Uterus (tissue), 4 donors: ENCODE results near the gene LIMS3. TPM values are rescaled to one million over a fixed set of nuclear protein-coding genes. Genes with fewer than 3 reads are reported as not detected.
"Not testable (repeated sequence)": the region's sequence is repeated elsewhere in the genome, so short reads cannot be mapped to it uniquely, and the experiment has no call there.

Experiments
- DNase-seq, 2 donors: peaks; one replicate each; pipeline ENCODE4 v3.0.0-alpha.2; 2019 to 2020
- H3K27ac ChIP-seq, 2 donors: fragments of 200-600 bp; sonication (generic); 1 replicate in 1 of 2; 2 replicates in 1 of 2; pipeline ENCODE4 v1.5.1; 2016 to 2018
- H3K27me3 ChIP-seq, 2 donors: fragments of 200-600 bp; sonication (generic); one replicate each; pipeline ENCODE4 v1.5.1; 2018 to 2019; ENCODE audit warnings: control low read depth in 1 of 2
- H3K36me3 ChIP-seq, 2 donors: fragments of 200-600 bp; sonication (generic); one replicate each; pipeline ENCODE4 v1.5.1; 2019; ENCODE audit warnings: control low read depth in 1 of 2
- H3K4me1 ChIP-seq, 2 donors: fragments of 200-600 bp; sonication (generic); one replicate each; pipeline ENCODE4 v1.5.1; 2018 to 2019; ENCODE audit warnings: control low read depth in 1 of 2
- H3K4me3 ChIP-seq, 2 donors: fragments of 200-600 bp; sonication (generic); 1 replicate in 1 of 2; 2 replicates in 1 of 2; pipeline ENCODE4 v1.5.1; 2018 to 2019; ENCODE audit warnings: mild to moderate bottlenecking in 1 of 2
- H3K9me3 ChIP-seq, 2 donors: fragments of 200-600 bp; sonication (generic); one replicate each; pipeline ENCODE4 v1.5.1; 2019; ENCODE audit warnings: control low read depth in 1 of 2
- intact Hi-C: fragments of 100-400 bp; cut with DNase I; formaldehyde crosslinking; loops from one replicate; pipeline ENCODE4 v1.15.1; 2023; ENCODE audit warnings: low total_unique reads
- total RNA-seq, 4 donors: library from RNA; depleted of rRNA in 3 of 4; stranded (reverse); fragments of >200 nt in 3 of 4; gene quantifications; one replicate each; pipeline versions ENCODE4 v1.1.0 to v1.2.4, GENCODE V29; 2014 to 2023
- donor health status: DM: yes; HTN: yes; CAD: no.

Gene LIMS3
- total RNA-seq: 10 to 100 TPM in 1 of 4 donors, 1 to 10 TPM in 1, not detected in 2; 6.6 to 32.8 TPM

DNA sequence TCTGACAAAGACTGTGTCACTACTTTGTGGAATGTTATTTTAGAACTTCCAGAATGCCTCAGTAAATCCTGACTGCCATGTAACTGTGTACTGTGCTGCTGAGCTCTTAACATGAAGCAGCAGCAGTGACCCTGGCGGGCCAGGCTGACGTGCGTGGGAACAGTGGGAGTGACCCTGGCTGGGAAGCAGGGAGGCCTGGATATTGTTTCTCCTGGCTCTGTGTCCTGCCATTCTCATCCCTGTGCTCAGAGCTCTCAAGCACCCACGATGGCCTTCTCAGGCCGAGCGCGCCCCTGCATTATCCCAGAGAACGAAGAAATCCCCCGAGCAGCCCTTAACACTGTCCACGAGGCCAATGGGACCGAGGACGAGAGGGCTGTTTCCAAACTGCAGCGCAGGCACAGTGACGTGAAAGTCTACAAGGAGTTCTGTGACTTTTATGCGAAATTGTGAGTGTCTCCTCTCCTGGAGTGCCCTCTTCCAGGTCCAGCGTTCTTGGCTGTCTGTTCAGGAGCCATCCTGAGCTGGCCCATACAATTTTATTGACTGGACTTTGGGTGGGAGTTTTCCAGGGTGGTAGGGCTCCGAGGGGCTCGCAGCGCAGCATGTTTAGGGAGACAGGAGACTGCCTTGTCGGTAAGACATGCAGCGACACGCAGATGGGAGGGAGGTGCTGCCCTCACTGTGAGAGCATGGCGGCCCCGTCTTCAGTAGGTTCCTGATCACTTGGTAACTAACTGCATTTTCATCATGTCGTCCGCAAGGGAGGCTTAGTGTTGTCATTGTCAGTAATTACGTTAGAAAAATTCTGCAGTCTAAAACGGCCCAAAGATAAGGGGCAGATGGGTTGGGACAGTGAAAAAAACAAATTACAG is at the start of gene LIMS3:
Gene LIMS3, plus strand, starts transcription at position 227 of the 875 bp plus-strand sequence. Its CDS starts 41 bp downstream, at position 268.
- H3K4me3 ChIP-seq, DNase-seq, H3K9me3 ChIP-seq, H3K36me3 ChIP-seq, intact Hi-C loops, H3K27ac ChIP-seq, H3K4me1 ChIP-seq, H3K27me3 ChIP-seq: not testable (repeated sequence)

- H3K4me1 ChIP-seq, DNase-seq, H3K27me3 ChIP-seq, H3K4me3 ChIP-seq, H3K9me3 ChIP-seq, H3K36me3 ChIP-seq, intact Hi-C loops, H3K27ac ChIP-seq: not testable (repeated sequence)
Observed at GRCh38 chr2:109871129-109871751, 27.2 kb upstream of the LIMS3 start.

- H3K27ac ChIP-seq, intact Hi-C loops, H3K9me3 ChIP-seq: not testable (repeated sequence)
Observed at GRCh38 chr2:109876625-109877024, 21.9 kb upstream of the LIMS3 start.

GRCh38 chr2:109882112-109882511 is 16.4 kb upstream of the LIMS3 start:
- intact Hi-C loops, H3K27ac ChIP-seq, H3K27me3 ChIP-seq, H3K36me3 ChIP-seq, H3K4me1 ChIP-seq, H3K9me3 ChIP-seq, H3K4me3 ChIP-seq, DNase-seq: not testable (repeated sequence)

More at GRCh38 chr2:109876625-109877024, 21.9 kb upstream of the LIMS3 start:
- not testable (repeated sequence) for DNase-seq, H3K36me3 ChIP-seq, H3K4me3 ChIP-seq, H3K27me3 ChIP-seq, H3K4me1 ChIP-seq

GRCh38 chr2:109888414-109888813 is 10.1 kb upstream of the LIMS3 start:
- H3K4me3 ChIP-seq, DNase-seq, H3K9me3 ChIP-seq, H3K27ac ChIP-seq, H3K4me1 ChIP-seq, H3K27me3 ChIP-seq, intact Hi-C loops, H3K36me3 ChIP-seq: not testable (repeated sequence)

DNA sequence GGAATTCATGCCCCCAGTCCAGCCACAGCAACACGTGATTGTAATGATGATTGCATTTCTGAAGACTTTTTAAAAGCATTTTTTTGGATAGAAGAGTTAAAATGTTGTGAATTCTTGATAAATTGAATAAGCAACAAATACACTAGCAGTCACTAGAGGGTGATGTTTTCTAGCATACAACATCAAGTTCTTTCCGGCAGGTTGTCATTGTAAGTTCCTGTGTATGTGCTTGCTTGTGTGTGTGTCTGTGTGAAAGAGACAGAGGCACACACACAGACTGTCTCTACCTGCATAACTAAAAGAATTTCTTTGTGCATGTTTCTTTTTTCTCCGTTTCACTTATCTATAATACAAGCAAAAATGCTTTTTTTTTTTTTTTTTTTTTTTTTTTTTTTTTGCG is 8.6 kb upstream of the LIMS3 start:
- H3K27ac ChIP-seq, intact Hi-C loops, H3K36me3 ChIP-seq, H3K4me3 ChIP-seq, DNase-seq, H3K9me3 ChIP-seq, H3K27me3 ChIP-seq, H3K4me1 ChIP-seq: not testable (repeated sequence)

- DNase-seq, H3K27me3 ChIP-seq, intact Hi-C loops, H3K36me3 ChIP-seq, H3K27ac ChIP-seq, H3K4me3 ChIP-seq, H3K4me1 ChIP-seq, H3K9me3 ChIP-seq: not testable (repeated sequence)
Observed at GRCh38 chr2:109891024-109891423, 7.5 kb upstream of the LIMS3 start.

DNA sequence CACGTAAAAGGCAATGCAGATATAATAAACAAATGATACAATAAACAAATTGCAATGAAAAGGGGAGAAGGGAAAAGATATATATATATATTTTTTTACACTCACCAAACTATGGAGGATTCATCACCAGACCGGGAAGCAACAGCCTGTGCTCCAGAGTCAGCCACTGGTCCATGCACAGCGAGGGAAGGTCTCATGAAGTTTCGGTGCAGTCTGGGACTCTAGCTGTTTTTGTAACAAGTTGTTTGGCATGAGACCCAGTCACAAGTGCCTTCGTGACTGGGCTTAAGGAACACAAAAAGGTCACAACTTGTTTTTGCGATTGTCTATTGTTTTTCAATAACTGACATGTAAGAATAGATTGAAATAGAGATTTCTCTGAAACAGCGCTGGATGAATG is 4.8 kb upstream of the LIMS3 start:
- H3K4me1 ChIP-seq, H3K4me3 ChIP-seq, H3K27ac ChIP-seq, DNase-seq, H3K36me3 ChIP-seq, H3K27me3 ChIP-seq, H3K9me3 ChIP-seq, intact Hi-C loops: not testable (repeated sequence)

GRCh38 chr2:109894141-109894540 is 4.3 kb upstream of the LIMS3 start:
- intact Hi-C loops, H3K36me3 ChIP-seq, H3K27me3 ChIP-seq, H3K4me1 ChIP-seq, H3K4me3 ChIP-seq, H3K27ac ChIP-seq, H3K9me3 ChIP-seq, DNase-seq: not testable (repeated sequence)

DNA sequence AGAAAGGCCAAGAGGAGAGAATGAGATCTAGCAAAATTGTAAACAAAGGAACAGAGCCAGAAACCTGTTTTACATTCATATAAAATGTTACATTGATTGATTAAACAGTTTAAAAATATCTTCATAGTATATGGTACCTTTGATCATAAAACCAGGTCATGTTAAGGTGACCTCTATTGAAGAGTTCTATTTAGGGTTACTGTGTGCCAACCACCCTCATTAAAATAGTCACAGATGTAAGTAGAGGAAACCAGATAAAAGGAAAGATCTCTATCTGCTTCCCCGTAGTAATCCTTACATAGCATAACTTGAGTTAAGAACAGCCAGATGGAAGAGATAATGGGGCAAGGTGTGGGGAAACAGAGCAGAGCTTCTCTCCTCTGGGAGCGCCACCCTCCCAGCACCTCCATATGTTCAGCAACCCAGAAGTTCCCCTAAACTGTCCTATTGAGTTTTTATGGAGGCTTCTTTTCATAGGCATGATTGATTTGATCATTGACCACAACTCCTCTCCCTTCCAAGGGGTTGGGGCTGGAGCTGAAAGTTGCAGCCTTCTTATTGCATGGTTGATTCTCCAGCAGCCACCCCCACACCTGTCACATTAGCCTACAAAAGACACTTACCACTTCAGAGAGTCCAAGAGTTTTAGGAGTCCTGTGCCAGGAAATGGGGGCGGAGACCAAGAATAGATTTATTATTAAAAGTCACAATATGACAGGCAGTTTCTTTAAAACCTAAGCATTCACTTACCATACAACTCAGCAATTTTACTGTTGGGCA is 3.2 kb upstream of the LIMS3 start:
- H3K9me3 ChIP-seq, H3K27ac ChIP-seq, H3K36me3 ChIP-seq, DNase-seq, H3K4me1 ChIP-seq, H3K4me3 ChIP-seq, intact Hi-C loops, H3K27me3 ChIP-seq: not testable (repeated sequence)

DNA sequence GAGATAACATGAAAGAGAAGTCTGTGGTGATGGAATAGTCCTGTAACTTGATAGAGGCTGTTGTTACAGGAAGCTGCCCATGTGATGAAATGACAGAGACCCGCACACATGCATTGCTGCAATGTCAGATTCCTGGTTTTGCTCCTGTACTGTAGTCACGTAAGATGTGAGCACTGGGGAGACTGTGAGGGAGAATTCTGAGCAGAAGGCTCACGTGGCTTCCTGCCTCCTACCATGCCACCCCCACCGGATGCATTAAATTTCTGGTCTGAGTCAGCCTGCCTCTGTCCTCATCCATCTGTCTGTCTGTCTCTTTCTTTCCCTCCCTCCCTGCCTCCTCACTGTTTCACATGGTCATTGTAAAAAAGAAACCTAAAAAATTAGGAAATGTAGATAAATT is 2.3 kb upstream of the LIMS3 start:
- H3K4me3 ChIP-seq, intact Hi-C loops, DNase-seq, H3K9me3 ChIP-seq, H3K27me3 ChIP-seq, H3K27ac ChIP-seq, H3K36me3 ChIP-seq, H3K4me1 ChIP-seq: not testable (repeated sequence)

DNA sequence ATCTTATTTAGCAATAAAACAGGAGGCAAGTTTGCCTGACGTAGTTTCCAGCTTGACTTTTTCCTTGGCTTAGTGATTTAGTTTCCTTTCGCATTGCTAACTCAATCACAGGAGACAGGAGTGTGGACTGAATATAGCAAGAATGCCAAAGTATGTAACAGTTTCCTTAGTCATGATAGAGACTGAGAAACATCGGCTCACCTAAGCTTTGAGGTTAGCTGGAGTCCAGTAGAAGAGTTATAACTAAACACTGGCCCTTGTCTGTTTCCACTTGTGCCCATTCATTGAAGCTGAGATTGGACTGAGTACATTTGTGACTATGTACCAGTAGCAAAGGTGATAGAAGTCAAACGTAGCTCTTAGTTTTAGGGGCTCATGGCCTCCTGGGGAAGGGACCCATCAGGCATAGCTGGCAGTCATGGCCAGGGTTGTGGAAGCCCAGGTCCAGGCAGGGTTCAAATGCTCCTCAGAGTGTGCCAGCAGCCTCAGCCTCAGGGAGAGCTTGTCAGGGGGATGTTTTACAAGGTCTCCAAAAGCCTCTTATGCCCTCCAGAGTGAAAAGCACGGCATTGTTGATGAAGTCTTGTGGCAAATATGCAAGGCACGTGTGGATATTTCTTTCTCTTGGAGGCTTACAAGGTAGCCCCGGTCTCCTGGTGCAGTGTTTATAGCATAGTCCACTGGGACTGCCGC is 573 bp upstream of the LIMS3 start:
- H3K9me3 ChIP-seq, intact Hi-C loops, H3K4me3 ChIP-seq, H3K27me3 ChIP-seq, H3K36me3 ChIP-seq, DNase-seq, H3K4me1 ChIP-seq, H3K27ac ChIP-seq: not testable (repeated sequence)
